GM21529 (cell line): ENCODE measurements around the gene TSC2.

ENCODE experiments used
- ATAC-seq: cut with Tn5 transposase; IDR thresholded peaks from one replicate; pipeline ENCODE4 v1.9.1; 2021; ENCODE audit not compliant: unreplicated experiment

The TSC2 gene

DNA sequence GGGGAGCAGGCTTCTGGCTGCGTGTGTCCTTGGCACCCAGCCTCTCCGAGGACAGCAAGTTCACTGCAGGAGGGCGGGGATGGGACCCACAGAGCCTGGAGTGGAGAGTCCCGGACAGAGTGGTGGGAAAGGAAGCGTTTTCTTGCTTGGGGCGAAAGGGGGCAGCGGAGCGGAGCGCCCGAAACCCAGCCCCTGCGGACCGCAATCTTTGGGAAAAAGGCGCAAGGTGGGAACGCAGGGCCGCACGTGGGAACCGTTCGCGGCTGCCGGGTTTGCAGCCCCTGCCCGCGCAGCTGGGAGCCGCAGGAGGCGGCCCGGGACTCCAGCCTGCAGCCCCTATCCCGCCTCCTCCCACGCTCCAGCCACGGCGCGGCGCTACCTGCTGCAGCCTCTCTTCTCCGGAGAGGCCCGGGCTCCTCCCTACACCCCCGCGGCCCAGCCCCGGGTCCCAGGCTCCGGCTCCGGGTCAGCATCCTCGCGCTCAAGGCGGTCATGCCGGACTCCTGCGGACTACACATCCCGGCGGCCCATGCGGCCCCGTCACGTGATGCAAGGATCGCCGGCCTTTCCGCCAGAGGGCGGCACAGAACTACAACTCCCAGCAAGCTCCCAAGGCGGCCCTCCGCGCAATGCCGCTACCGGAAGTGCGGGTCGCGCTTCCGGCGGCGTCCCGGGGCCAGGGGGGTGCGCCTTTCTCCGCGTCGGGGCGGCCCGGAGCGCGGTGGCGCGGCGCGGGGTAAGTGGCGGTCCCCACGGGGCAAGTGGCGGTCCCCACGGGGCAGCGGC lies at the start of gene TSC2, which contains the start of gene NTHL1:
TSS of gene TSC2 (plus strand) at position 656 of the 786 bp plus-strand sequence. CDS start 631 bp downstream, outside the sequence.
TSS of gene NTHL1 (minus strand) at position 505 of the 786 bp plus-strand sequence. CDS start at position 494, 11 bp downstream.
- ATAC-seq, result peak; percentile 87

DNA sequence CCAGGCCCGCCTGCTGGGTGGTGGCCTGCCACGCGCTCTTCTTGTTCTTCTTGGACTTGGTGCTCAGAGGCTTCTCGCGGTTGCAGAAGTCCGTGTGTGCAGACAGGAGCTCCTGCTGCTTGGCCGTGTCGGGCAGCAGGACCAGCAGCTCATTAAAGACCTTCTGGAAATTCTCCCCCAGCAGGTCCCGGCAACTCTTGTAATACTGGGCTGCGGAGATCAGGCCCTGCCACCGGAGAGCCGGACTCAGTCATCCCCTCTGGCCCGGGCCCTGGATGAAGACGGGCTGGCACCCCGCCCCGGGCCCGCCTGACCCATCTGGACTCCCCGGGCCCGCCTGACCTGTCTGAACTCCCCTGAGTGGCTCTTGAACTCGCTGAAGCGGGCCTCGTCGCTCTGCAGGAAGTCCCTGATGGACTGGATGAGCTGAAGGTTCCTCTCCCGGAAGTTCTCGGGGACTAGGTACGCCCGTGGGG lies 49.4 kb upstream of the TSC2 start:
- ATAC-seq, result no peak

DNA sequence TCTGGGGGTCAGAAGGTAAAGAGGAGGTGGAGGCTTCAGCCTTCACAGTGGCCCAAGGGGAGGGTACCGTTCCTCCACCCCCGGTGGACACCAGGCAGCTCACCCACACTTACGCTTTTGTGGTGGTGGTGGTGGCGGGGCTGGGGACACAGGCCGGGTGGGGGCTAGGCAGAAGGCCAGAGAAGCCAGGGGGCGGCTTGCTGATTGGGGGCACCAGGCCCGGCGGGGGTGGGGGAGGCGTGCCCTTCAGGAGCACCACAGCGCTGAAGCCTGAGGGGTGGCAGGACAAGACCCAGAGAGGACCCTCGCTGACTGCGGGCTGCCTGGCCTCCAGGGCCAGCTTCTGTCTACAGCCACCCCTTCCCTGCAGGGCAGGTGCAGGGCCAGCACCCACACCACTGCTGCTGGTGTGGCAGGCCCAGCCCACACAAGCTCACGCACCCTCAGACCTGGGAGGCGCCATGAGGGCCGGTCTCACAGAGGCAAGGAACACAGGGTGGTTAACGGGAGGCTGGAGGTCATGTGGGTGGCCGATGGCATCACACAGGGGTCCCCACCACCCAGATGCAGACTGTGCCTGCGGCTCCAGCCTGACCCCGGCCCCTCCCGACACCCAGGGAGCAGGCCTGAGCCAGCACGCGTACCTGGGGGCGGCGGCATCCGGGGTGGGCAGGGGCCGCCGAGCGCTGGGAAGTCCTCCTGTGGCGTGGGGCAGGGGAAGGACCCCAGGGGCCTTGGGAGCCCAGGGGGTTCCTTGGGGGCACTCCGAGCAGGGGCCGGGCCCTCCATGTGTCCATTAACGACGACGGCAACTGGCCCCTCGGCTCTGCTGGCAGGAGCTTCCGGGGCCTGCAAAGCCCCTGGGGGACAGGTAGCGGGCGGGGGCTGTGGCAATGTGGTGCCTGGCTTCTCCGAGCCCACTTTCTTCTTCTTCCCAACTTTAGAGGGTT lies 48.7 kb upstream of the TSC2 start:
- ATAC-seq, result no peak

- no peak for ATAC-seq
Observed at GRCh38 chr16:1999866-2000514, 47.8 kb upstream of the TSC2 start.

DNA sequence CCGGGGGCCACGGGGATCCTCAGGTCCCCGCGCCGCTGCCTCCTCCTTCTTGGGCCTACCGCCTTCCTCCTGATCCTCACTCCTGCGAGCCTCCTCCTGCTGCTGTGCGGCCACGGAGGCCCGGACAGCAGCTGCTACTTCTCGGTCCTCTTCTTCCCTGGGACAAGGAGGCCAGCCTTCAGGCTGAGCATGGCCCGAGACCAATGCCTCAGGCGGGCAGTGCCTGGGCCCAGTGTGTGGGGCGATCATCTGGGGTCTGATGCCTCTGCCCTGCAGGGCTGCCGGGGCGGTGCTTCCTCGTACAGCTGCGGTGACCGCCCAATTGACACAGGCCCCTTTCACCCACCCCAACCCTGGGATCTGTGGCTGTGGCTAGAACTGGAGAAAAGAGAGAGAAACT lies 46.8 kb upstream of the TSC2 start:
- ATAC-seq, result no peak

- ATAC-seq, result no peak
Observed at GRCh38 chr16:2001456-2002355, 46.1 kb upstream of the TSC2 start.

GRCh38 chr16:2002406-2003230 lies 45.2 kb upstream of the TSC2 start:
- ATAC-seq, result no peak

DNA sequence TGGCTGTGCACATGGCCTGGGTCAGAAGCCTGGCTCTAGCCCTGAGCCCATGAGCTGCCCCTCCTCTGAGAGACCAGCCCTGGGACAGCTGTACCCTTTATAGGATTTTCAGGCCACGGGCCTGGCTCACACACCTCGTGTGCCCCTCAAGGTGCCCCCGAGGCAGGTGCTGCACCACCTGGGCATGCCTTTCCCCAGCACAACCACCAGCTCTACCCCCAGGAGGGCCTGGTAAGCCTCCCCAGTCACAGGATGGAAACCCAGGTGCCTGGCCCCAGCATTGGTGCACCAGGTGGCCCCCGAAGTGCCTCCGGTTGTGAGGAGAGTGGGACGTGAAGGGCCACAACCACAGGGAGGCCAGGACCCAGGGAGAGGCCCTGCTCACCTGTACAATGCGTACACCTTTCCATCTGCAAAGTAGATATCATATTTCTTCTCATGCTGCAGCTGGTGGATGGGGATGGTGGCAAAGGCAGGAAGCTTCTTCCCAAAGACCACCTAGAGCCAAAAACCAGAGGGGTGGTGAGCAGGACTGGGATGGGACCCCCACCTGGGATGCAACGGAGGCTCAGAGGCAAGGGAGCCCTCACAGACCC lies 44.5 kb upstream of the TSC2 start:
- ATAC-seq, result no peak

GRCh38 chr16:2003827-2004641 lies 43.8 kb upstream of the TSC2 start:
- ATAC-seq, result peak; percentile 61

- no peak for ATAC-seq
Observed at GRCh38 chr16:2004795-2005517, 42.8 kb upstream of the TSC2 start.

DNA sequence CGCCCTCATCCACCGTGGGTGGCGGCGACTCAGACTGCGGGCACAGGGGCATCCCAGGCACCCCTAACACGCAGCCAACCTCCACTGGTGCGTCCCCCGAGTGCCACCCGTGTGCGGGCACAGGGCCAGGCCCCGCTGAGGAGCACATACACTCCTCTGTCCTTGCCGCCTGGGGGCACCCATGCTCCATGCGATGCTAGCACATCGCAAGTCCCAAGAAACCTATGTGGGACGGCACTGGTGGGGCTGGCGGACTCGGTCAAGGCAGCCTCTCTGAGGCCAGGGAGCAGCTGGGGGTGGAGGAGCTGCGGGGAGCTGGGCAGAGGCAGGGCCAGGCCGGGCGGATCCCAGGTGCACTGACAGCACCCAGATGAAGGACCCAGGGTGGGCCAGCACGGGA lies 42.1 kb upstream of the TSC2 start:
- no peak for ATAC-seq

GRCh38 chr16:2006317-2006716 lies 41.5 kb upstream of the TSC2 start:
- no peak for ATAC-seq

- ATAC-seq, result no peak
Observed at GRCh38 chr16:2007081-2007836, 40.5 kb upstream of the TSC2 start.

DNA sequence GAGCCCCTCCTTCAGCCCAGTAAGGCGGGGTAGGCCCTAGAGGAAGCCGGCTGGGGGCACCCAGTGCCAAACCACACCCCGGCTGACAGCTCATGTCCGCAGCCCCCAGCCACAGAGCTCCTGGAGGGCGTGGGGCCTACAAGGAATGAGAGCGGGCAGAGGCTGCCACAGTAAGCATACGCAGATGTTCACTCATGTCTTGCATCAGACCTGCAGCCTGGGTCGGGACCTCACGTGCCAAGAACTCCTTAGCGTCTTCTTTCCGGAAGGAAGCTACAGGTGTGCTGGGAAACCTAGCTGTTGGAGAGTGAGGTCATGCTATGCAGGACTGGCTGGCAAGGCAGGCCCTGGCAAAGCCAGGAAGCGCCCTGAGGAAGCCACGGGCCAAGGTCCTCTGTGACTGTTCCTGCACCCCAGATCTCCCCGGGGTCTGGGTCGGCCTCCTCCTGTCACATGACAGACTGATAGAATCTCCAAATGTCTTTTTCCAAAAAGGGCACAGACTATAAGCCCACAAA lies 39.7 kb upstream of the TSC2 start:
- no peak for ATAC-seq

GRCh38 chr16:2008631-2009163 lies 39.1 kb upstream of the TSC2 start:
- ATAC-seq, result no peak

DNA sequence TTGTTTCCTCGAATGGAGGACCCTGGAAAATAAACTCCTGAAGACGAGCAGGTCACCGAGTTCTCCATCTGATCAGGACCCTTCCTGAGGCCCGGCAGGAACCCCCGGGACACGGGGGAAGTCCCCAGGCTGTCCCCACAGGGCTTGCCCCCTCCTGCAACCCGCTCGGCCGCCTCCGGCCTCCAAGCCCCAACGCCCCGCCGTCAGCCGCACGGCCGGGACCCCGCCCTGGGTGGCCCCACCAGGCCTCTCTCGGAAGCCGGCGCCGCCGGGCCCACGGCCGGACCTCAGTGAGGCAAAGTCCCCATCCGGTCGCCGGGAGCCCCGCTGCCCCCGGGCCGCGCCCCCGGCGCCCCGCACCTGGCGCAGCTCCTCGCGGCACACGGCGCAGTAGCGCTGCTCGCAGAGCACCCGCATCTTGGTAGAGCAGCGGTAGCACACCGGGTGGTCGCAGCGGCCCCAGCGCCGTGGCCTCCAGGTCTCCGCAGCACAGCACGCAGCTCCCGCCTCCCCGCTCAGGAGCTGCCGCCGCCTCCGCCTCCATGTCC lies 38.5 kb upstream of the TSC2 start:
- peak; percentile 36 for ATAC-seq
